HG02678 (cell line): ENCODE data around the gene TBC1D7.

Experiments
- ATAC-seq: cut with Tn5 transposase; IDR thresholded peaks from one replicate; pipeline ENCODE4 v1.9.1; 2021; ENCODE audit warnings: mild to moderate bottlenecking, moderate library complexity; ENCODE audit not compliant: unreplicated experiment

The TBC1D7 gene

GRCh38 chr6:13296536-13296997 is 31.8 kb downstream of the TBC1D7 start:
- no peak for ATAC-seq

- ATAC-seq, result no peak
Measured at GRCh38 chr6:13295576-13295975, 32.8 kb downstream of the TBC1D7 start.

GRCh38 chr6:13294499-13295069 is 33.8 kb downstream of the TBC1D7 start:
- ATAC-seq, result no peak

GRCh38 chr6:13292774-13293173 is 35.6 kb downstream of the TBC1D7 start:
- no peak for ATAC-seq

GRCh38 chr6:13290335-13290734 is 38.0 kb downstream of the TBC1D7 start:
- ATAC-seq, result no peak

- no peak for ATAC-seq
Measured at GRCh38 chr6:13289789-13290318, 38.5 kb downstream of the TBC1D7 start.

GRCh38 chr6:13288969-13289391 is 39.4 kb downstream of the TBC1D7 start:
- no peak for ATAC-seq

- no peak for ATAC-seq
Measured at GRCh38 chr6:13288481-13288880, 39.9 kb downstream of the TBC1D7 start.

GRCh38 chr6:13287104-13287503 is 41.2 kb downstream of the TBC1D7 start:
- ATAC-seq, result no peak

- ATAC-seq, result no peak
Measured at GRCh38 chr6:13286181-13286580, 42.2 kb downstream of the TBC1D7 start.

GRCh38 chr6:13285705-13286104 is 42.6 kb downstream of the TBC1D7 start:
- ATAC-seq, result no peak

- ATAC-seq, result no peak
Measured at GRCh38 chr6:13284646-13285045, 43.7 kb downstream of the TBC1D7 start.

GRCh38 chr6:13283331-13283730 is 45.0 kb downstream of the TBC1D7 start:
- no peak for ATAC-seq

GRCh38 chr6:13282393-13283069 is 45.8 kb downstream of the TBC1D7 start:
- ATAC-seq, result no peak

GRCh38 chr6:13281686-13282085 is 46.7 kb downstream of the TBC1D7 start:
- ATAC-seq, result no peak

GRCh38 chr6:13280254-13280653 is 48.1 kb downstream of the TBC1D7 start:
- ATAC-seq, result no peak

GRCh38 chr6:13278991-13279390 is 49.3 kb downstream of the TBC1D7 start:
- ATAC-seq, result no peak

GRCh38 chr6:13278164-13278563 is 50.2 kb downstream of the TBC1D7 start:
- ATAC-seq, result no peak

GRCh38 chr6:13277231-13277630 is 51.1 kb downstream of the TBC1D7 start:
- no peak for ATAC-seq

- ATAC-seq, result no peak
Measured at GRCh38 chr6:13275435-13275989, 52.8 kb downstream of the TBC1D7 start.

- no peak for ATAC-seq
Measured at GRCh38 chr6:13274707-13275434, 53.5 kb downstream of the TBC1D7 start.
